Smooth muscle cell (in vitro differentiated cells): ENCODE measurements around the gene SLC25A26. TPM values are rescaled to one million over a fixed set of nuclear protein-coding genes. Genes with fewer than 3 reads are reported as not detected.

Experiments
- DNase-seq: peaks from one replicate; lab custom pipeline; 2025; ENCODE audit not compliant: unreplicated experiment; lab: John Stamatoyannopoulos, UW
- H2AFZ ChIP-seq: fragments of 200-600 bp; sonication (generic); 2 replicates; pipeline ENCODE4 v1.6.0; 2016; ENCODE audit warnings: antibody characterized with exemption, low read depth, mild to moderate bottlenecking
- H3F3A ChIP-seq: fragments of 200-600 bp; sonication (generic); 2 replicates; pipeline ENCODE4 v1.6.0; 2017; ENCODE audit warnings: antibody characterized with exemption, low read depth
- H3K27ac ChIP-seq: fragments of 200-600 bp; sonication (generic); 2 replicates; pipeline ENCODE4 v1.5.1; 2016; ENCODE audit warnings: low read depth, mild to moderate bottlenecking
- H3K27me3 ChIP-seq: fragments of 200-600 bp; sonication (generic); 2 replicates; pipeline ENCODE4 v1.6.1; 2016; ENCODE audit warnings: low read depth, mild to moderate bottlenecking
- H3K36me3 ChIP-seq: fragments of 200-600 bp; sonication (generic); 2 replicates; pipeline ENCODE4 v1.5.1; 2016; ENCODE audit warnings: low read depth
- H3K4me1 ChIP-seq: fragments of 200-600 bp; sonication (generic); 2 replicates; pipeline ENCODE4 v1.5.1; 2016; ENCODE audit warnings: low read depth
- H3K4me2 ChIP-seq: fragments of 200-600 bp; sonication (generic); 2 replicates; pipeline ENCODE4 v1.6.0; 2016; ENCODE audit warnings: mild to moderate bottlenecking
- H3K4me3 ChIP-seq: fragments of 200-600 bp; sonication (generic); 2 replicates; pipeline ENCODE4 v1.5.1; 2016; ENCODE audit warnings: mild to moderate bottlenecking
- H3K79me2 ChIP-seq: fragments of 200-600 bp; sonication (generic); 2 replicates; pipeline ENCODE4 v1.6.0; 2016; ENCODE audit warnings: low read depth, mild to moderate bottlenecking
- H3K9ac ChIP-seq: fragments of 200-600 bp; sonication (generic); 2 replicates; pipeline ENCODE4 v1.6.0; 2016; ENCODE audit warnings: low read depth
- H3K9me3 ChIP-seq: fragments of 200-600 bp; sonication (generic); replicated peaks from 2 replicates; pipeline ENCODE4 v1.5.1; 2016; ENCODE audit warnings: low read depth
- H4K20me1 ChIP-seq: fragments of 200-600 bp; sonication (generic); 2 replicates; pipeline ENCODE4 v1.6.0; 2016; ENCODE audit warnings: low read depth
- CTCF ChIP-seq: fragments of 200-600 bp; sonication (generic); IDR thresholded peaks from 2 replicates; pipeline ENCODE4 v1.5.1; 2017; ENCODE audit warnings: borderline replicate concordance, mild to moderate bottlenecking, antibody characterized with exemption; ENCODE audit not compliant: insufficient read depth, poor library complexity, severe bottlenecking
- WGBS: methylation state at CpG from one replicate; pipeline ENCODE4 v1.1.7; 2016; ENCODE audit warnings: low lambda C conversion rate; 5-methylcytosine and 5-hydroxymethylcytosine counted together
- polyA plus RNA-seq: library from polyadenylated mRNA; unstranded; fragments of >200 nt; fragmentation: Nextera tagmentation; extraction: Ambion mirVana; gene quantifications from 2 replicates; pipeline ENCODE4 v1.2.1, GENCODE V29; 2016
- total RNA-seq: library from RNA; depleted of rRNA; stranded (reverse); fragments of >200 nt; gene quantifications from 2 replicates; pipeline ENCODE4 v1.2.3, GENCODE V29; 2014

SLC25A26 gene
- total and polyA plus RNA-seq, 2 experiments from 2014 or later: 8.9 to 18.9 TPM

DNA sequence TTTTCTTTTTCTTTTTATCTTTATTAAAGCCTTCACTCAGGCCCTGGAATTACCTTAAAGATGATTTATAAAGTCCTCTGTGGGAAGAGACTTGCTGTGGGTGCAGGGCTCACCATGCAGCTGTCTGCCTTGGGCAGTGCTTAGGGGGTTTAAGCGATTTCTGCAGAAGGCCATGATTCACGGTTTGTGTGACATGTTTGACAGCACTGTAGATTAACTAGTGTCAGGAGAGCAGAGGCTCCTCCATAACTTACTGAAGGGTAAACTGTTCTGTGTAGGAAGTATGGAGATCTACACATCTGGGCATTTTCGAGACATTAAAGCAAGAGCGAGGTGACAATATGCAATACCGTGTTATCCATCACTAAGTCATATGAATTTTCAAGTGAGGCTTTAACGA, 142.3 kb downstream of the SLC25A26 start:
- H4K20me1 ChIP-seq: peaks cover 3% of the 10 kb centered on the region
- no peak overlapping the region for H3K4me3 ChIP-seq
- H3K9me3 ChIP-seq: no peaks in the 10 kb centered on the region
- no peaks in the 10 kb centered on the region for H3F3A ChIP-seq
- H3K4me2 ChIP-seq: no peak overlapping the region
- no peak for DNase-seq
- no peaks in the 10 kb centered on the region for H3K79me2 ChIP-seq
- TF ChIP-seq CTCF: no peak
- no peak overlapping the region for H3K9ac ChIP-seq
- no peak overlapping the region for H3K27ac ChIP-seq
- no peaks in the 10 kb centered on the region for H3K36me3 ChIP-seq
- no peak overlapping the region for H2AFZ ChIP-seq
- H3K4me1 ChIP-seq: no peaks in the 10 kb centered on the region
- WGBS: 52% methylated on average over 6 of the region's 6 CpGs
- H3K27me3 ChIP-seq: no peaks in the 10 kb centered on the region

DNA sequence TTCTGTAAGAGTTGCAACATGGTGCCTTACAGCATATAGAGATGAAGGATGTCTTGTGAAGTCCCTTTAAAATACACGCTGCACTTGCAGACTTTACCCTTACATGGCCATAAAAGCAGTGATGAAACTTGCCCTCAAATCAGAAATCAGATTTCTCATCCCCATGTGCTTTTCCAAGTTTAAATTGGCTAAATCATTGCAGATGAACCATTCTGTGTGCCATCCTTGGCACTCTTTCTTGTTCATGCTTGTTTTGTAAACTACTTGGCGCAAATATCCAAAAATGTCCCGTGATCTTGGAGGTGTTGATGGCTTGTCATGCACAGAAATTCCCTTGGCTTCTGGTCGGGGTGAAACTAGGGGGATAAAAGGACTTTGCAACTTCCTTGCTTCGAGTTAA, 144.3 kb downstream of the SLC25A26 start:
- no peaks in the 10 kb centered on the region for H3K79me2 ChIP-seq
- H2AFZ ChIP-seq: no peak overlapping the region
- H3K4me2 ChIP-seq: no peak overlapping the region
- H3F3A ChIP-seq: no peaks in the 10 kb centered on the region
- no peaks in the 10 kb centered on the region for H3K9me3 ChIP-seq
- no peak overlapping the region for H3K4me3 ChIP-seq
- no peak overlapping the region for H3K27ac ChIP-seq
- WGBS: 85% methylated on average over 5 of the region's 5 CpGs
- H3K9ac ChIP-seq: no peak overlapping the region
- no peaks in the 10 kb centered on the region for H3K27me3 ChIP-seq
- no peaks in the 10 kb centered on the region for H3K36me3 ChIP-seq
- no peak for DNase-seq
- H3K4me1 ChIP-seq: no peaks in the 10 kb centered on the region
- H4K20me1 ChIP-seq: peaks cover 3% of the 10 kb centered on the region
- no peak for TF ChIP-seq CTCF

- no peak overlapping the region for H3K4me2 ChIP-seq
- no peak for TF ChIP-seq CTCF
- H3K9ac ChIP-seq: no peak overlapping the region
- peaks cover 3% of the 10 kb centered on the region for H4K20me1 ChIP-seq
- no peaks in the 10 kb centered on the region for H3K79me2 ChIP-seq
- H3K4me1 ChIP-seq: no peaks in the 10 kb centered on the region
- H3K27ac ChIP-seq: no peak overlapping the region
- H3K27me3 ChIP-seq: no peaks in the 10 kb centered on the region
- H3K36me3 ChIP-seq: no peaks in the 10 kb centered on the region
- H3K4me3 ChIP-seq: no peak overlapping the region
- 95% methylated on average over 7 of the region's 7 CpGs for WGBS
- H2AFZ ChIP-seq: no peak overlapping the region
- no peaks in the 10 kb centered on the region for H3K9me3 ChIP-seq
- H3F3A ChIP-seq: no peaks in the 10 kb centered on the region
- DNase-seq: no peak
These were observed 145.9 kb downstream of the SLC25A26 start for GRCh38 chr3:66366747-66367146.

GRCh38 chr3:66367979-66368378, 147.2 kb downstream of the SLC25A26 start:
- no peak for TF ChIP-seq CTCF
- no peaks in the 10 kb centered on the region for H3F3A ChIP-seq
- H3K4me1 ChIP-seq: no peaks in the 10 kb centered on the region
- no peaks in the 10 kb centered on the region for H4K20me1 ChIP-seq
- H3K27ac ChIP-seq: no peak overlapping the region
- H3K36me3 ChIP-seq: no peaks in the 10 kb centered on the region
- H3K79me2 ChIP-seq: no peaks in the 10 kb centered on the region
- H3K27me3 ChIP-seq: no peaks in the 10 kb centered on the region
- H3K9ac ChIP-seq: no peak overlapping the region
- no peak overlapping the region for H2AFZ ChIP-seq
- DNase-seq: no peak
- H3K4me2 ChIP-seq: no peak overlapping the region
- H3K4me3 ChIP-seq: no peak overlapping the region
- no peaks in the 10 kb centered on the region for H3K9me3 ChIP-seq
- 92% methylated on average over 3 of the region's 3 CpGs for WGBS
